Kidney (tissue), 14 donors: ENCODE results near the gene RAB11B. TPM values are rescaled to one million over a fixed set of nuclear protein-coding genes. Genes with fewer than 3 reads are reported as not detected.

ENCODE experiments used
- DNase-seq, 5 donors: peaks; one replicate each; pipeline ENCODE4 v3.0.0-alpha.2; 2013 to 2020
- FAIRE-seq: peaks from 2 replicates; lab custom pipeline; 2012; peaks lifted over from hg19 to GRCh38; lab: Jason Lieb, UNC
- H3K27ac ChIP-seq, 2 donors: one replicate each; pipeline ENCODE4 v1.7.0; 2013; ENCODE audit warnings: low read depth in 2 of 2, low read length in 2 of 2, inconsistent platforms in 1 of 2
- H3K27me3 ChIP-seq: one replicate; pipeline ENCODE4 v1.7.1; 2013; ENCODE audit warnings: low read length, inconsistent platforms; ENCODE audit not compliant: control insufficient read depth, insufficient read depth
- H3K36me3 ChIP-seq, 3 donors: one replicate each; pipeline versions ENCODE4 v1.7.0 to v1.7.1; 2013; ENCODE audit warnings: low read length in 3 of 3, control low read depth in 1 of 3, inconsistent platforms in 1 of 3; ENCODE audit not compliant: insufficient read depth in 3 of 3, control insufficient read depth in 2 of 3
- H3K4me1 ChIP-seq, 3 donors: one replicate each; pipeline versions ENCODE4 v1.7.0 to v1.7.1; 2013; ENCODE audit warnings: low read length in 3 of 3, inconsistent platforms in 1 of 3, low read depth in 1 of 3; ENCODE audit not compliant: control insufficient read depth in 2 of 3, insufficient read depth in 2 of 3
- H3K4me3 ChIP-seq, 3 donors: one replicate each; pipeline versions ENCODE4 v1.7.0 to v1.8.1; 2013; ENCODE audit warnings: low read length in 3 of 3, control low read depth in 1 of 3, inconsistent platforms in 1 of 3
- H3K9ac ChIP-seq, 3 donors: one replicate each; pipeline versions ENCODE4 v1.7.0 to v1.7.1; 2013; ENCODE audit warnings: low read length in 3 of 3, control low read depth in 1 of 3, inconsistent platforms in 1 of 3
- H3K9me3 ChIP-seq, 3 donors: one replicate each; pipeline versions ENCODE4 v1.7.0 to v1.7.1; 2013; ENCODE audit warnings: low read length in 3 of 3, control low read depth in 1 of 3, inconsistent platforms in 1 of 3; ENCODE audit not compliant: control insufficient read depth in 2 of 3, insufficient read depth in 1 of 3
- intact Hi-C: fragments of 100-400 bp; cut with DNase I; formaldehyde crosslinking; loops from one replicate; pipeline ENCODE4 v1.11.1; 2022
- polyA plus RNA-seq: library from polyadenylated mRNA; stranded (reverse); fragments of 350-450 nt; fragmentation: Illumina TruSeq; extraction: RNeasy Lipid Tissue Mini Kit (QIAGEN cat#74804); gene quantifications from one replicate; pipeline ENCODE4 v1.2.3, GENCODE V29; 2014; ENCODE audit warnings: low read depth, low replicate concordance; ENCODE audit not compliant: insufficient read depth
- total RNA-seq: library from RNA; stranded (reverse); fragmentation: NEBNext Ultra II Directional; extraction: Animal tissue kit (Norgen Biotek cat#: 25700); gene quantifications from one replicate; pipeline ENCODE4 v1.2.1, GENCODE V29; 2021
- TF ChIP-seq, protein P1 (sequence below): IDR thresholded peaks from 3 replicates; pipeline ENCODE4 v1.5.1; 2012; ENCODE audit warnings: mild to moderate bottlenecking, moderate library complexity, borderline replicate concordance; ENCODE audit not compliant: insufficient read depth; ENCODE audit errors: extremely low read depth
- donor health status: control.
- donor health status: control.
- donor health status: control.
- donor health status: control.
- donor health status: control.
- donor health status: DM: yes; HTN: yes; CAD: no.
- donor health status: Normal renal cell carcinoma (clear cell type).

The RAB11B gene
- total and polyA plus RNA-seq, 2 donors from 2014 or later, result 146 to 148 TPM

DNA sequence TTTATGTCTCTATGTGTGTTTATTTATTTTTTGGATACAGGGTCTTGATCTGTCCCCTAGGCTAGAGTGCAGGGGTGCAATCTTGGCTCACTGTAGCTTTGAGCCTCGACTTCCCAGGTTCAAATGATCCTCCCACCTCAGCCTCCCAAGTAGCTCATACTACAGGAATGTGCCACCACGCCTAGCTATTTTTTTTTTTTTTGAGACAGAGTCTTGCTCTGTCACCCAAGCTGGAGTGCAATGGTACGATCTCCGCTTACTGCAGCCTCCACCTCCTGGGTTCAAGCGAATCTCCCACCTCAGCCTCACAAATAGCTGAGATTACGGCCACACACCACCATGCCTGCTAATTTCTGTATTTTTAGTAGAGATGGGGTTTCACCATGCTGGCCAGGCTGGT, 31.2 kb upstream of the RAB11B start:
- peaks cover 3% of the 10 kb centered on the region for H3K27me3 ChIP-seq
- DNase-seq (no peak), FAIRE-seq (no peak)
- no peaks in the 10 kb centered on the region for H3K36me3 ChIP-seq
- no peak overlapping the region for H3K9ac ChIP-seq
- intact Hi-C loops, result no loop called here
- no peak overlapping the region for H3K27ac ChIP-seq
- H3K4me3 ChIP-seq, result no peak overlapping the region
- H3K4me1 ChIP-seq, result peaks cover 0 to 9% (median 6%) of the 10 kb centered on the region in 3 donors
- peaks cover 0 to 3% (median 0%) of the 10 kb centered on the region in 3 donors for H3K9me3 ChIP-seq
- TF ChIP-seq, protein P1, sequence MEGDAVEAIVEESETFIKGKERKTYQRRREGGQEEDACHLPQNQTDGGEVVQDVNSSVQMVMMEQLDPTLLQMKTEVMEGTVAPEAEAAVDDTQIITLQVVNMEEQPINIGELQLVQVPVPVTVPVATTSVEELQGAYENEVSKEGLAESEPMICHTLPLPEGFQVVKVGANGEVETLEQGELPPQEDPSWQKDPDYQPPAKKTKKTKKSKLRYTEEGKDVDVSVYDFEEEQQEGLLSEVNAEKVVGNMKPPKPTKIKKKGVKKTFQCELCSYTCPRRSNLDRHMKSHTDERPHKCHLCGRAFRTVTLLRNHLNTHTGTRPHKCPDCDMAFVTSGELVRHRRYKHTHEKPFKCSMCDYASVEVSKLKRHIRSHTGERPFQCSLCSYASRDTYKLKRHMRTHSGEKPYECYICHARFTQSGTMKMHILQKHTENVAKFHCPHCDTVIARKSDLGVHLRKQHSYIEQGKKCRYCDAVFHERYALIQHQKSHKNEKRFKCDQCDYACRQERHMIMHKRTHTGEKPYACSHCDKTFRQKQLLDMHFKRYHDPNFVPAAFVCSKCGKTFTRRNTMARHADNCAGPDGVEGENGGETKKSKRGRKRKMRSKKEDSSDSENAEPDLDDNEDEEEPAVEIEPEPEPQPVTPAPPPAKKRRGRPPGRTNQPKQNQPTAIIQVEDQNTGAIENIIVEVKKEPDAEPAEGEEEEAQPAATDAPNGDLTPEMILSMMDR, result no peak

GRCh38 chr19:8360196-8360595, 30.0 kb upstream of the RAB11B start:
- Histone ChIP-seq H3K27me3 (peaks cover 3% of the 10 kb centered on the region), H3K36me3 (no peaks in the 10 kb centered on the region), H3K9me3 (peaks cover 0 to 3% (median 0%) of the 10 kb centered on the region in 3 donors), H3K4me1 (peaks cover 0 to 13% (median 6%) of the 10 kb centered on the region in 3 donors), H3K4me3 (no peak overlapping the region), H3K27ac (no peak overlapping the region), H3K9ac (no peak overlapping the region)
- FAIRE-seq (no peak), DNase-seq (no peak)
- intact Hi-C loops, result no loop called here
- TF ChIP-seq, protein P1, result no peak

DNA sequence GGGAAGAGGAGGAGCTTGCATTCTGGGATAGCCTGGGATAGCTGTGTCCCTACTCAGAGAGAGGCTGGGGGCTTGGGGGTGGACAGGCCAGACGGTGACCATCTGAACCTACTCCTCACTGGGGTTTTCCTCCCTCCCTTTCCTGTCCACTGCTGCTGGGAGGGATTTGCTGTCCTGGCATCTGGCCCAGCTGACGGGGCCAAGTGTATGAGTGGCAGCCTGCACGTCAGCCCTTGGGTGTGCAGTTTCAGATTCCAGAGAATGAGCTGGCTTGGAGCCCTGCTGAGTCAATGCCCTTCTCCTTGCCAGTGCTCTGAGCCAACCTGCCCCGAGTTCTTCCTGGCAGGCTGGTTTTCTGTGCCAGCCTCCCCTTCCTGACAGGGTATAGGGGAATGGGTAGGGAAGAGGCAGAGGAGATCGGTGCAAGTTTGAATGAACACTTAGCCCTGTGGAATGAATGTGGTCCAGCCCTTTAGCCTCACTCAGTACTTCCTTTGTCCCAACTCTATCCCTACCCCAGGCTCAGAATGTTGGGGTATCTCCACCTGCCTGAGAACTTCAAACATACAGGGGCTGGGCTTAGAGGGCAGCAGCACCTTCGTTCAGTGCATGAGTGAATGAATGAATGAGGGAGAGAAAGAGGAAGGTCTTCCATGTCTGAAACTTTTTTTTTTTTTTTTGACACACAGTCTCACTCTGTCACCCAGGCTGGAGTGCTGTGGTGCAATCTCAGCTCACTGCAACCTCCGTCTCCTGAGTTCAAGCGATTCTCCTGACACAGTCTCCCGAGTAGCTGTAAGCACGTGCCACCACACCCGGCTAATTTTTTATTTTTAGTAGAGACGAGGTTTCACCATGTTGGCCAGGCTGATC, 28.0 kb upstream of the RAB11B start:
- TF ChIP-seq, protein P1, result no peak
- intact Hi-C loops, result no loop called here
- H3K9me3 ChIP-seq, result no peaks in the 10 kb centered on the region
- H3K36me3 ChIP-seq, result no peaks in the 10 kb centered on the region
- peak; percentile 65 to 96 (median 82) for DNase-seq
- H3K9ac ChIP-seq, result no peak overlapping the region
- FAIRE-seq, result peak; percentile 91
- peak overlapping the region; percentile 64 to 88 for H3K27ac ChIP-seq
- no peak overlapping the region for H3K4me3 ChIP-seq
- H3K4me1 ChIP-seq, result peaks cover 0 to 19% (median 9%) of the 10 kb centered on the region in 3 donors
- H3K27me3 ChIP-seq, result peaks cover 3% of the 10 kb centered on the region
